Vagina (tissue), 2 donors: ENCODE measurements around the gene STEAP4. TPM values are rescaled to one million over a fixed set of nuclear protein-coding genes. Genes with fewer than 3 reads are reported as not detected.
"Not testable (repeated sequence)": the region's sequence is repeated elsewhere in the genome, so short reads cannot be mapped to it uniquely, and the experiment has no call there.

Experiments
- DNase-seq, 2 donors: peaks; one replicate each; pipeline ENCODE4 v3.0.0-alpha.2; 2017; ENCODE audit errors: extremely low spot score in 2 of 2
- H3K27ac ChIP-seq: fragments of 200-600 bp; sonication (generic); one replicate; pipeline ENCODE4 v1.5.1; 2019
- H3K27me3 ChIP-seq: fragments of 200-600 bp; sonication (generic); one replicate; pipeline ENCODE4 v1.5.1; 2019
- H3K36me3 ChIP-seq, 2 donors: fragments of 200-600 bp; sonication (generic); one replicate each; pipeline ENCODE4 v1.5.1; 2017 to 2019
- H3K4me1 ChIP-seq: fragments of 200-600 bp; sonication (generic); one replicate; pipeline ENCODE4 v1.5.1; 2019
- H3K4me3 ChIP-seq, 2 donors: fragments of 200-600 bp; sonication (generic); 1 replicate in 1 of 2; 2 replicates in 1 of 2; pipeline ENCODE4 v1.5.1; 2016 to 2019
- H3K9me3 ChIP-seq: fragments of 200-600 bp; sonication (generic); one replicate; pipeline ENCODE4 v1.5.1; 2019
- CTCF ChIP-seq, 3 experiments: fragments of 450-650 bp in 2 of 3; fragments of 200-600 bp in 1 of 3; sonication (generic) in 1 of 3; IDR thresholded peaks; one replicate each; pipeline ENCODE4 v1.5.1; 2017 to 2019; ENCODE audit warnings: antibody characterized with exemption in 3 of 3, mild to moderate bottlenecking in 2 of 3, moderate library complexity in 2 of 3
- POLR2A ChIP-seq, 2 donors: fragments of 450-650 bp; IDR thresholded peaks; one replicate each; pipeline ENCODE4 v1.6.1; 2017; ENCODE audit warnings: antibody characterized with exemption in 2 of 2, mild to moderate bottlenecking in 2 of 2, moderate library complexity in 2 of 2
- POLR2AphosphoS5 ChIP-seq, 2 donors: sonication (generic); formaldehyde crosslinking; IDR thresholded peaks; one replicate each; pipeline ENCODE4 v1.9.0; 2017; ENCODE audit warnings: antibody characterized with exemption in 2 of 2, mild to moderate bottlenecking in 2 of 2, low read depth in 1 of 2; ENCODE audit not compliant: insufficient read depth in 1 of 2
- intact Hi-C: fragments of 100-400 bp; cut with DNase I; formaldehyde crosslinking; loops from one replicate; pipeline ENCODE4 v1.15.1; 2023
- total RNA-seq: library from RNA; depleted of rRNA; stranded (reverse); fragments of >200 nt; gene quantifications from one replicate; pipeline ENCODE4 v1.2.3, GENCODE V29; 2016

The STEAP4 gene
- total RNA-seq, 1 donor from 2014 or later = 41.7 TPM

- Histone ChIP-seq H3K27ac (no peak overlapping the region), H3K9me3 (no peaks in the 10 kb centered on the region), H3K27me3 (no peaks in the 10 kb centered on the region), H3K4me3 (no peak overlapping the region), H3K36me3 (no peaks in the 10 kb centered on the region), H3K4me1 (no peaks in the 10 kb centered on the region)
- DNase-seq = no peak
- intact Hi-C loops = no loop called here
- TF ChIP-seq POLR2AphosphoS5 (IDR thresholded peaks at IDR 0.05; ENCODE audit: insufficient read depth in 1 of 2, low read depth in 1 of 2) (no peak), POLR2A (IDR thresholded peaks at IDR 0.05) (no peak), CTCF (IDR thresholded peaks at IDR 0.05) (no peak)
Measured at GRCh38 chr7:88279323-88279722, 27.4 kb downstream of the STEAP4 start.

GRCh38 chr7:88278881-88279280 lies 27.8 kb downstream of the STEAP4 start:
- no peaks in the 10 kb centered on the region for H3K9me3 ChIP-seq
- H3K36me3 ChIP-seq = no peaks in the 10 kb centered on the region
- intact Hi-C loops = no loop called here
- no peak overlapping the region for H3K4me3 ChIP-seq
- no peak overlapping the region for H3K27ac ChIP-seq
- H3K27me3 ChIP-seq = no peaks in the 10 kb centered on the region
- TF ChIP-seq CTCF (IDR thresholded peaks at IDR 0.05) (no peak), POLR2AphosphoS5 (IDR thresholded peaks at IDR 0.05; ENCODE audit: insufficient read depth in 1 of 2, low read depth in 1 of 2) (no peak)
- no peak for DNase-seq
- H3K4me1 ChIP-seq = no peaks in the 10 kb centered on the region

- Histone ChIP-seq H3K27ac (no peak overlapping the region), H3K4me1 (no peaks in the 10 kb centered on the region), H3K4me3 (no peak overlapping the region), H3K9me3 (no peaks in the 10 kb centered on the region), H3K27me3 (no peaks in the 10 kb centered on the region), H3K36me3 (no peaks in the 10 kb centered on the region)
- intact Hi-C loops = no loop called here
- TF ChIP-seq CTCF (IDR thresholded peaks at IDR 0.05) (no peak), POLR2A (IDR thresholded peaks at IDR 0.05) (no peak), POLR2AphosphoS5 (IDR thresholded peaks at IDR 0.05; ENCODE audit: insufficient read depth in 1 of 2, low read depth in 1 of 2) (no peak)
- no peak for DNase-seq
Measured at GRCh38 chr7:88276605-88277153, 30.0 kb downstream of the STEAP4 start.

- DNase-seq, H3K27ac ChIP-seq, H3K27me3 ChIP-seq, intact Hi-C loops, H3K4me3 ChIP-seq, H3K4me1 ChIP-seq, H3K9me3 ChIP-seq, H3K36me3 ChIP-seq: not testable (repeated sequence)
Measured at GRCh38 chr7:88274856-88275255, 31.8 kb downstream of the STEAP4 start.

GRCh38 chr7:88269586-88269985 lies 37.1 kb downstream of the STEAP4 start:
- Histone ChIP-seq H3K27me3 (no peaks in the 10 kb centered on the region), H3K9me3 (no peaks in the 10 kb centered on the region), H3K27ac (no peak overlapping the region), H3K36me3 (no peaks in the 10 kb centered on the region), H3K4me1 (no peaks in the 10 kb centered on the region), H3K4me3 (no peak overlapping the region)
- TF ChIP-seq POLR2A (IDR thresholded peaks at IDR 0.05) = no peak
- no peak for TF ChIP-seq POLR2AphosphoS5 (IDR thresholded peaks at IDR 0.05; ENCODE audit: insufficient read depth in 1 of 2, low read depth in 1 of 2)
- TF ChIP-seq CTCF (IDR thresholded peaks at IDR 0.05) = no peak
- intact Hi-C loops = no loop called here
- DNase-seq = no peak
